Tibial nerve (tissue), 4 donors: ENCODE measurements around the gene STOM.

Experiments
- CTCF ChIP-seq, 5 experiments: fragments of 200-600 bp in 3 of 5; fragments of 450-650 bp in 2 of 5; sonication (generic) in 3 of 5; IDR thresholded peaks; one replicate each; pipeline ENCODE4 v1.5.1; 2016 to 2019; ENCODE audit warnings: antibody characterized with exemption in 5 of 5, mild to moderate bottlenecking in 3 of 5, moderate library complexity in 2 of 5
- EP300 ChIP-seq, 2 donors: sonication (generic); formaldehyde crosslinking; IDR thresholded peaks; one replicate each; pipeline ENCODE4 v1.6.1; 2017; ENCODE audit warnings: antibody characterized with exemption in 2 of 2, mild to moderate bottlenecking in 1 of 2
- POLR2A ChIP-seq, 2 donors: fragments of 450-650 bp; IDR thresholded peaks; one replicate each; pipeline ENCODE4 v1.6.1; 2017; ENCODE audit warnings: antibody characterized with exemption in 2 of 2, mild to moderate bottlenecking in 2 of 2, moderate library complexity in 2 of 2

DNA sequence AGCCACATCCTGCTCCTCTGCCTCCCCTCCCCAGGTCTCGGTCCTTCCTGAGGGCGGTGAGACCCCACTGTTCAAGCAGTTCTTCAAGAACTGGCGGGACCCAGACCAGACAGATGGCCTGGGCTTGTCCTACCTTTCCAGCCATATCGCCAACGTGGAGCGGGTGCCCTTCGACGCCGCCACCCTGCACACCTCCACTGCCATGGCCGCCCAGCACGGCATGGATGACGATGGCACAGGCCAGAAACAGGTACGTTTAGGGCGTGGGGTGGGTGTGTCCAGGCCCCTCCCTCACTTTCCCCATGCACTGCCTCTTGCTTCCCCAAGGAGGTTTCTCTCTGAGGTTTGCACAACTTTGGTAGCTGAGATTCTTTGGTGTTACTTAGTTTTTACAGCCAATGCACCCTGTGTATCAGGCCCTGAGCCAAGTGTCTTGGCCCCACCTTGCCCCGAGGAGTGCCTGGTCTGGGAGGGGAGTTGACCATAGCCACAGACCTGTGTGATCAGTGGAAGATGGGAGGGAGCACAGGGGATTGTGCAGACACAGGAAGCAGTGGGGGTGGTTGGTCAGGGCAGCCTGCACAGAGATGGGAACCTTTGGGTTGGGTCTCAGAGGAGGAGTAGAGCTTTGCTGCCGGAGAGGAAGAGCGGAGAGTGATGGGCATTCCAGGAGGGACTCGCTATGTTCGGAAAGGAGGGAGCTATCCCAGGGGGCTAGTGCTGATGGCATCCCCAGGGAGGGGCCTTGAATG is 51.2 kb downstream of the STOM start:
- no peak for TF ChIP-seq CTCF (IDR thresholded peaks at IDR 0.05)
- TF ChIP-seq EP300 (IDR thresholded peaks at IDR 0.05): peak in 1 of 2 donors; percentile 43
- TF ChIP-seq POLR2A (IDR thresholded peaks at IDR 0.05): no peak
